ENCODE measurements around the gene MAU2.

Gene MAU2

DNA sequence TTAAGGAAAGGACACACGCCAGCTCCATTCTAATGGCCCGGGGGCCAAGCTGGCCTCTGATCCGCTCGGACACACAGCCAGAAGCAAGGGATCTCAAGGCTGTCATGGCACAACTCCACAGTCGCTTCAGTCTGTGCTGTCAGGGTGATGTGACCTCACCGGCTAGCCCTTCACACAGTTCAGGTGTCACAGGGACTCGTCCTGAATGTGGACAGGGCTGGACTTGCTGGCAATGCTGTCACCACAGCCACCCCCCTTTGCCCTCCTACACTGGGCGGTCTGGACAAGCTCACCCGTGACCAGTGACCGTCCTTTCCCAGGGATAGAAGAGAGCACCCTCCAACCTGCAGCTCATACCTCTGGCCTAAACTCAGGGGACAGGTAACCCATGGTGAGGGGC lies 15.6 kb upstream of the MAU2 start:
- FAIRE-seq (no peak), DNase-seq (ENCODE audit: extremely low spot score, insufficient read length, low read depth) (no peak)

DNA sequence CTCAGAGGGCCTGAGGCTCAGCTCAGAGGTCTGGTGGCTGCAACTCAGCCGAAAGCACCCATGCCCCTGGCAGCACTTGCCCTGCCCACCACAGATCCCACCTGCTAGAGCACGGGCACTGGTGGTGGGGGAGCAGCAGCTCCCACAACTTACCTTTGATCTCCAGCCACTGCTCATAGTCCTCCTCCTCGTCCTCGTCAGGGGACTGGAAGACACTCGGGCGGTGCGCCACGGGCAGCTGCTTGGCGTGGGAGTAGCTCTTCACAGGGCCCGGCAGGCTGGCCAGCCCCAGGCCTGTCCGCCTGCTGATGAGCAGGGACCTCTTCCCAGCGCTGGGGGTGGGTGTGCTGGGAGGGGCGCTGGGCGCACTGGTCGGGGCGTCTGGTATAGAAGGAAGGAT lies 14.9 kb upstream of the MAU2 start:
- FAIRE-seq, result no peak
- DNase-seq (ENCODE audit: extremely low spot score, insufficient read length, low read depth), result no peak

DNA sequence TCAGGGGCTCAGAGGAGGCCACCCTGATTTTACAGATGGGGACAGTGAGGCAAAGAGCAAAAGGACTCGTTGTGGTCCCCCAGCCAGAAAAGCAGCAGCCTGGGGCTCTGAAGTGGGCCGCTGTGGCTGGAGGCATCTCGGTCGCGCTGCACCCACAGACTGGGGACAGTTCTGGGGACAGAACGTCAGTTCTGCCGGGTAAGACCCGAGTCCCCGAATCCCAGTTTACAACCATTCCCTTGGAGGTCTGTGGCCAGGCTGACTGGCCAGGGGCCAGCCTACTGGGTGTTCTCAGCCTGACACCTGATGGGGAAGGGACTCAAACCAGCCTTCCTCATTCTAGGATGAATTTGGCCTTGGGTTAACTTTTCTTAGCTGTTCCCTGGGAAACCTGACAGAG lies 14.4 kb upstream of the MAU2 start:
- FAIRE-seq (no peak), DNase-seq (ENCODE audit: extremely low spot score, insufficient read length, low read depth) (no peak)

DNA sequence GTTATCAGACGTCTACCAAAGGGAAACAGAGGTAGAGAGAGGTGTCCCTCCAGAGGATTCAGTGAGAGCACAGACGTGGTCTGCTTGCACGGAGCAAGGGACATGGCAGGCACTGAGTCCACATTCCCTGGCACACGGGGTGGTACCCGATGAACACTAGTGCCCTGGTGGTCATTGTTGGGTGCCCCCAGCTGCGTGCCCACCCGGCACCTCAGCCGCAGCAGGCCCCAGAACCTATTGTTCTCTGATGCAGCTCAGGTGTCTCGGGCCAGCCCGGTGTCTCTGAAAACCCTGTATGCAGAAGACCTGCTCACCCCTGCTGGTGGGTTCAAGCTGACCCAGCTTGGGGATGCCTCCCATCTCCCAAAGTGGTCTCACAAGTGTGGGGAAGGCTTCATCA lies 12.3 kb upstream of the MAU2 start:
- DNase-seq (ENCODE audit: extremely low spot score, insufficient read length, low read depth) (no peak), FAIRE-seq (no peak)

DNA sequence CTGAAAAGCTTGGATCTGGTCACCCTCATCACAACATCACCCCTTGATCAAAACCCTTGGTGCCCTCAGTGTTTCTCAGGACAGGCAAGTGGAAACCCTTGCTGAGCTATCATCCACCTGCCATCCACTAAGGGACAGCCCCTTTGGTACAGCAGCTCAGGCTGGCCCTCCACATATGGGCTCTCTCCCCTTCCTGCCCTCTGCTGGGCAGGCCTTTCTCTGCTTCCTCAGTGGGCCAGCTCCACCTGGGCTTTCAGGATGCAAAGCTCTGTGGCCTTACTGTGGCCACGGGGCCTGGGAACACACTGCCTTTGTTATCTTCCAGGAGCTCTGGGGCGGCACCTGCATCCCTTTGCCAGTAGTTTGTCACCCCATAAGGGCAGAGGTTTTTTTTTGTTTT lies 5.2 kb upstream of the MAU2 start:
- DNase-seq (ENCODE audit: extremely low spot score, insufficient read length, low read depth), result no peak
- FAIRE-seq, result no peak

DNA sequence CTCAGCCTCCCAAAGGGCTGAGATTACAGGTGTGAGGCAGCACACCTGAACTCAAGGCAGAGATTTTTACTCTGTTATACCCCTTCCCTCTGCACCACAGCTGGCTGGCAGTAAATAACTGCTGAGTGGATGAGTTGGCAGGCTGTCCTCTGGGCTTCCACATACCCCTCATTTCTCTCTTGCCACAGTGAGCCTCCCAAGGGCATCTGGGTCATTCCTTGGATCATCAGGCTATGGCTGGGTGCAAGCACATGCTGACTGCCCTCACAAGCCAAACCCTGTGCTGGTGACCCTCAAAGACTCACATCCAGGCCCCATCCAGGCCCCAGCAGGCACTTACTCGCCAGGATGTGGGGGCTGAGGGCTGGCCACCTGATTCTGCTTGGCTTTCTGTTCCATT lies 4.5 kb upstream of the MAU2 start:
- no peak for FAIRE-seq
- no peak for DNase-seq (ENCODE audit: extremely low spot score, insufficient read length, low read depth)

DNA sequence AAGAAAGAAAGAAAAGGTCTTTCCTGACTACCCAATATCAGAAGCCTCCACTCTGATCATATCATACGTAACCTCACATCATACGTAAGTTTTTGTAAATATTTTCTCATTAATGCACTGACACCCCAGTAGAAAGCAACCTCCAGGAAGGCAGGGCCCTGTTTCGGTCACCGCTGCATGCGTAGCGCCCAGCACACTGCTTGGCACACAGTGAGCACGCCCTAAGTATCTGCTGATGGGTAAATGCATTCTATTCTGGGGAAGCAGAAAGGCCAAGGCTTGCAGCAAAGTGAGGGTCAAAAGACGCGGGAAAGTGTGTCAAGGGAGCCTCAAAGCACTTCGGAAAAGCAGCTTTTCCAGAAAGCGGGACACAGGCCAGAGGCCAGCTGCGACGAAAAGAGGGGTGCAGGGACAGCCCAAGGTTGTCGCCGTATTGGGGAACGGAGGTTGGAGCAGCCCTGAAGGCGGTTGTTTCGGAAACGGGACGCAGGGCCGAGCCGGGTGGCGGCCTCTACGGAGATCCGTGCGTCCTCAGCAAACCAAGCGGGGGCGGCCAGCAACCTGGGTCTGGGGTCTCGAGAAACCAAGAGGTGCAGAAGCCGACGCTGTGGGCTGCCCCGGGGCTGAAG lies 783 bp upstream of the MAU2 start:
- DNase-seq (ENCODE audit: extremely low spot score, insufficient read length, low read depth), result no peak
- no peak for FAIRE-seq

DNA sequence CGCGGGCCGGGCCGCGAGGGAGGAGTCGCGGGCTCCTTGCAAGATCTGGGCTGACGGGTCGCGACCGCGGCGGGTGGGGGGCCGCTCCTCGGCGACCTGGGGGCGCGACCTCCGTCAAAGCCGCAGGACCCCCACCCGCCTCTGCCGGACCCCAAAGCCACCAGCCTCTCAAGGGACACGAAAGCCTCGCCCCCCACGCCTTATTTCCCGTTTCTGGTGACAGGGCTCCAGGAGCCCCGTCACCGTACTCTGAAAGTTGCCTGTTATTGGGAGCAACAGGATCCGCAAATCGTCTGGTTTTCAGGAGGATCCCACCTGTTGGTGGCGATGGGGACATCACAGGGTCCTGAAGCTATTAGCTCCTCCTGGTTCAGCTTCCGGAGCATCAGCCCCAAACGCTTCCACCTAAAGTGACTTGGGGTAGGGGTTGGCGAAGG lies 530 bp downstream of the MAU2 start:
- FAIRE-seq (no peak), DNase-seq (ENCODE audit: extremely low spot score, insufficient read length, low read depth) (no peak)

DNA sequence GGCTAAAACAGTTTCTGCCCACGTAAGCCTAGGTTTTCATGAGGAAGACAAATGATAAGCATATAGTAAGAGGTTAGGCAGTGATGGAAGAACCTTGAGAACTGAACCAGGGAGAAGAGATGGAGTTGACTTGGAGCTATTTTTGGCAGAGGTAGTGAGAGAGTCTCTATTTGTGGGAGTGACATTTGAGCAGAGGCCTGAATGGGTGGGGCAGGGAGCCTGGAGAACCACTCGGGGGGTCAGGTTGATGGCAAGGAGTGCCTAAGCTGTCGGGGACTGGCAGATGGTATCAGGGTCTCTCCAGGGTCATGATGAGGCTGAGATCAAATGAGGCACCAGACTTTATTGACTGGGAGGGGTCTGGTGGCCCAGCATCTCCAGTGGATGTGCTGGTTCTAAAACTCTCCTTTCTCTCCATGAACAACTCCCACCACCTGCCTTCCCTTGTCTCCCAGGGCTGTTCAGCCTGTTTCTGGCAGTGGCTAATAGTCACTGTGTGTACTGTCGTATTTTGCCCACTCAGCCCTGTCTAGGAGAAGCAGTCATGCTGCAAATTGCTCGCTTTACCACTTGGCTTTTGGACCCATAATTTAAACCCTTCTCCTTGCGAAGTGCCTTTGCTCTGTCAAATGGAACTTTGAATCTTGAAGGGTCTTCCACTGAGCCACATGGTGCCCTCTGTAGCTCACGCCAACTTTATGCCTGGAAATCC lies 3.6 kb downstream of the MAU2 start:
- FAIRE-seq, result no peak
- DNase-seq (ENCODE audit: extremely low spot score, insufficient read length, low read depth), result no peak

DNA sequence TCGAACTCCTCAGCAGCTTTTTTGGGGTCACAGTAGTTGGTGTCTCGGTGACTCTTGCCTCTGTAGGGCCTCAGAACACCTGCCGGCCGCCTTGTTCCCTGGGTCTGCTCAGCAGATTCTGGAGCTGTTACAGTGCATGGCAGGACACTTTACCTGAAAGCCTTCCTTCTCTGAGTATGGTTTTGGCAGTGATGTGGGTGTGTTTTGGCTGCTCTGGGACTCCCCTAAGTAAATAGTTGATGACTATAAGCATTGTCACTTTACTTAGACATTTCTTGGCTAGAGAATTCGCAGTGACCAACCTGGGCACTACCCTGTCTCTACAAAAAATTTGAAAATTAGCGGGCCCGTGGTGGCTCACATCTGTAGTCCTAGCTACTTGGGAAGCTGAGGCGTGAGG lies 7.0 kb downstream of the MAU2 start:
- FAIRE-seq (no peak), DNase-seq (ENCODE audit: extremely low spot score, insufficient read length, low read depth) (no peak)

DNA sequence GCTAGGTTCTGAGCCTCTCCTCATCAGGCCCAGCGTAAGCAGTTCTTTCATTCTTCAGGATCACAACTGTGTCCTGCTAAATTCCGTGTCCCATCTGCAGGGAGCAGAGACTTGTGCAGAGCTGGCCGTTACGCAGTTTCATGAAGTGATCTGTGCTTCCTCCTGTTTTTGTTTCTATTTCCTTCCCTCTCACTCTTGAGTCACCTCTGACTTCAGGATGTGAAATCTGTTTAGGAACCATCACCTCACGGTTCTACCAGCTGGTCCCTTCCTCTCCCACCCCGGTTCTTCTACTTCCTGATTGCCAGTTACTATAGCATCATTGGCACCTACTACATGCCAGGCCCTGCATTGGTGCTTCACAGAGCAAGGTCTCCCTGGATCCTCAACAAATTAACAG lies 8.5 kb downstream of the MAU2 start:
- DNase-seq (ENCODE audit: extremely low spot score, insufficient read length, low read depth), result no peak
- FAIRE-seq, result peak; percentile 56

DNA sequence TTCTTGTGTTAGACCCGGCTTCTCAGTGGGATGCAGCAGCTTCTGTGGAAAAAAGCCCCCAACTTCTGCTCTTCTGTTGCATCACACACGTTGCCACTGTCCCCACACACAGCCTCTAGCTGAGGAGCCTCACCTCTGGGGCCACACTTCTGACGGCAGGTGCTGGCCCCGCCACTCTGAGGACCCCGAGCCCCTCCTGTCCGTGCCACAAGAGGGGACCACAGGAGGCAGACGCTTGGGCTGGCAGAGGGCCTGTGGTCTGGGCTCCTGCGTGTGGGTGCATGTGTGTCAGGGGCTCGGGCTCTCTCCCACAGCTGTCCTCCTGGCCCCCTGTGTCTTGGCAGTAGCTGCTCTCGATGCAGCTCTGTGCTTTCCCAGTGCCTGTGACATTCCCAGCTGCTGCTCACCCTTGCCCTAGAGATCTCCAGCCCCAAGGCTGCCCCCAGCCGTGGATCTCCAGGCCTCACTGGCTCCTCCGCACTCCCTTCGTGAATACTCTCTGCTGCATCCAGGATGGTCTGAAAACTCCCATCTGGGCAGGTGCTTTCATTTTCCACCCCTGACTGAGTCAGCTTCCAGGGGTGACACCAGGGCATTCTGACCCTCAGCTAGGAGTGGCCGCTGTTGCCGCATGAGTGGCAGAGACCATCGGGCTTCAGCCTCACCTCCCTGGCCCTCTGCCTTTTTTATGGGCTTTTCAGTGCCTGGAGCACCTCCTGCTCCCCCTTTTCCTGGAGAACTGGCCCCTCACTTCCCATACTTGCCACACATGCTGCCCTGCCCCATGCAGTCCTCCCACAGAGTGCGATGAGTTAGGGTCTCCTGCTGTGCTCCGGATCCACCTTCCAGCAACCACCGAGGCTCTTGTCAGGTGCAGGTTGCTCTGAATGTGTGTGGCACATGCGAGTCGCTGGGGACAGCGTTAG lies 13.7 kb downstream of the MAU2 start:
- DNase-seq (ENCODE audit: extremely low spot score, insufficient read length, low read depth) (no peak), FAIRE-seq (no peak)

DNA sequence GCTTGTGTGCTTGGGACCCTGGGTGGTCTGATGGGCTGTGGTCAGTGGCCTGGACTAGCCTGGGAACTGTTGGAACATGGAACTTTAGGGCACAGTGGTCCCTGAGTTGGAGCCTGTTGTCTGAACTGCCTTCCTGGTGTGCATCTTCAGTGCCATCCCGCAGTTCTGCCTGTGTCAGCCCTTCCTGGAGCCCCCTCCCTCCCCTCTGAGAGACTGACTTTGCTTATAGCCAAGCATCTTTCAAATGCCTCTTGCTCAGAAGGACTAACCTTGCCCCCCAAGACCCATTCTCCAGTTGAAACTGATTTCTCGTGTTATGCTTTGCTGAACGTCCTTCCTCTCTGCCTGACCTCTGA lies 14.3 kb downstream of the MAU2 start:
- FAIRE-seq (no peak), DNase-seq (ENCODE audit: extremely low spot score, insufficient read length, low read depth) (no peak)

DNA sequence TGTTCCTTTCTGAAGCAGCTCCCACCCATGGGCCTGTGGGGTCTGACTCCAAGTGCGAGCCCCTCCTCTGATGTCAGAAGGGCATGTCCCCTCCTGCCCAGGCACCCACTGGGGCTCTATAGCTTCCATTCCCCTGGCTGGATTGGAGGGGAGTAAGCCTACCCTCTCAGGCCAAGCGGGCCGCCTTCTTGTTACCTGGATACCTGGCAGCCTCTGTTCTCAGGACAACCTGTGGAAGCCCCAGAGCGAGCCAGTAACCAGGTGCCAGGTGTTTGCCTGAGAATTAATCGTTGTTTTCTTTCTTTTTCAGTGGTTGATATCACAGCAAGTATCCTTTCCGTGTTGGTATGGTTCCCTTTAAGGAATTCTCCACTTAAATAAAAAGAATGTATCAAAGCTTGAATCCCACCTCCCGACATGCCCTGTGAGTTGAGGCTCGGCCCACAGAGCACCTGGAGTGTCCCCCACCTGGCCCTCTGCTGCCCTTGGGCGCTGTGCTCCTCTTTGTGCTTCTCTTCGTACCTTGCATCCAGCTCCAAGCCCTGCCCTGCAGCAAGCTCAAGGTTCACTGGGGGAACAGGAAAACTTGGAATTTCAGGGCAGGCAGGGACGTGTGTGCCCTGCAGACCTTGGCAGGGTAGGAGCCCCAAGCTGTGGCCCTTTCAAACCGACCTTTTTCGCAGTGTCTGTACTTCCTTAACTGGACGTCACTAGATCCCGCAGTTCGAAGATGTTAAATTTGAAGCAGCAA lies 15.0 kb downstream of the MAU2 start:
- FAIRE-seq (no peak), DNase-seq (ENCODE audit: extremely low spot score, insufficient read length, low read depth) (no peak)

DNA sequence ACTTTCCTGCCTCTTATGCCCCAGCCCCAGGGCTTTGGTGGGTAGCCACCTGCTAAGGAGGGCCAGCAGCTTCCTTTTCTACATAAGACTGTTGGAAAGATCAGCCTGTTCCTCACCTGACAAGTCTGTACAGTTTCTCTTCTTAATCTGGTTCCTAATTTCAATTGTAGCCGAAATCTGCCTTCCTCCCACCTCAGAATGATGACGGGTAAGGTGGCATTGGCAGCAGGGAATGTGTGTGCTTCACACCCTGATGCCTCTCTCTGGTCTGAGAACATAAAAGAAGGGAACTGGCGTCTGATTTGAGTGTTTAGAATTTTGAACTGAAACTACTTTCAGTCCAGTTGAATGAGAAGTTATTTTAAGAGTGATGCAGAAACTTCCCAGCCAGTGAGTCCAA lies 16.0 kb downstream of the MAU2 start:
- DNase-seq (ENCODE audit: extremely low spot score, insufficient read length, low read depth), result no peak
- no peak for FAIRE-seq

DNA sequence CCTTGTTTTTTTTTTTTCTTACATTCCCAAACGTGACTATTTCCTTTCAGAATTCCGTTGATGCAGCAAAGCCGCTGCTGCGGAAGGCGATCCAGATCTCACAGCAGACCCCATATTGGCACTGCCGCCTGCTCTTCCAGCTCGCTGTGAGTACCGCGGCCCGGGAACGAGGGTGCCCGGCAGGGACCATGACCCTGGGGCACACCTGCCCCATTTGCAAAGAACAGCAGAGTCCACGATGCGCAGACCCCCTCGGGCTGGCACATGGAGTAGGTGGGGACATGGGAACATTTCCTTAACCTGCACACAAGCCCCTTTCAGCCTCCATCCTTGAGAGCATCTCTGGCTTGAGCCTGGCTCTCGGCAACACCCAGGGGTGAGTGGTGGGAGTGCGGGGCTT lies 16.5 kb downstream of the MAU2 start:
- DNase-seq (ENCODE audit: extremely low spot score, insufficient read length, low read depth) (no peak), FAIRE-seq (no peak)

DNA sequence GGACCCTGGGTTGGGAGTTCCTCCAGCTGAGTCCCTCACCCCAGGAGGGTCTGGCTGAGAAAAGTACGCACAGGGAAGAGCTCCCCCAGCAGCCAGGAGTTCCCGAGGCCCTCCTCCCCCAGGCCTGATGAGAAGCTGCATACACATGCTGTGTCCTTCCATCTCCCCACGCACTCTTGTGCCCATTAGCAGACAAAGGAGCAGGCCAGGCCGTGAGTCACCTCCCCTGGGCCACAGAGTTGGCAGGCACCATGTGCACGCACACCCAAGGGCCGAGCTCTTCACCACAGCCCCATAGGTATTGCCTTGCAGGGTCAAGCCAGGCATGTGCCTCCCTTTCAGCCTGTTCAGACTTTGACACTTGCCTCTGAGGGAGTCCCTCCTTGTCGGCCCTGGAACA lies 17.5 kb downstream of the MAU2 start:
- FAIRE-seq (no peak), DNase-seq (ENCODE audit: extremely low spot score, insufficient read length, low read depth) (no peak)

DNA sequence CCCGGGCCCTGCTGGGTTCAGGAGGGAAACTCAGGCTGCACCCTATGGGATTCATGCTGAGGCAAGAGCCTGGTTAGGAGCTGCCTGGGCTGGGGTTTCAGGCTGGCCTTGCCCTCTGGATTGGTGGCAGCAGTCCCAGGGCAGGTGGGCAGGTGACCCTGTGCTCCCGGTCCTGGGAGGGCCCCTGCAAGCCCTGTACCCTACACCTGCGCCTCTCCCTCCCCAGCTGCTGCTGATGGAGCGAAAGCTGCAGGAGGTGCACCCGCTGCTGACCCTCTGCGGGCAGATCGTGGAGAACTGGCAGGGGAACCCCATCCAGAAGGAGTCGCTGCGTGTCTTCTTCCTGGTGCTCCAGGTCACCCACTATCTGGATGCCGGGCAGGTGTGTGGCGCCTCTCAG lies 20.4 kb downstream of the MAU2 start:
- no peak for FAIRE-seq
- DNase-seq (ENCODE audit: extremely low spot score, insufficient read length, low read depth), result no peak

DNA sequence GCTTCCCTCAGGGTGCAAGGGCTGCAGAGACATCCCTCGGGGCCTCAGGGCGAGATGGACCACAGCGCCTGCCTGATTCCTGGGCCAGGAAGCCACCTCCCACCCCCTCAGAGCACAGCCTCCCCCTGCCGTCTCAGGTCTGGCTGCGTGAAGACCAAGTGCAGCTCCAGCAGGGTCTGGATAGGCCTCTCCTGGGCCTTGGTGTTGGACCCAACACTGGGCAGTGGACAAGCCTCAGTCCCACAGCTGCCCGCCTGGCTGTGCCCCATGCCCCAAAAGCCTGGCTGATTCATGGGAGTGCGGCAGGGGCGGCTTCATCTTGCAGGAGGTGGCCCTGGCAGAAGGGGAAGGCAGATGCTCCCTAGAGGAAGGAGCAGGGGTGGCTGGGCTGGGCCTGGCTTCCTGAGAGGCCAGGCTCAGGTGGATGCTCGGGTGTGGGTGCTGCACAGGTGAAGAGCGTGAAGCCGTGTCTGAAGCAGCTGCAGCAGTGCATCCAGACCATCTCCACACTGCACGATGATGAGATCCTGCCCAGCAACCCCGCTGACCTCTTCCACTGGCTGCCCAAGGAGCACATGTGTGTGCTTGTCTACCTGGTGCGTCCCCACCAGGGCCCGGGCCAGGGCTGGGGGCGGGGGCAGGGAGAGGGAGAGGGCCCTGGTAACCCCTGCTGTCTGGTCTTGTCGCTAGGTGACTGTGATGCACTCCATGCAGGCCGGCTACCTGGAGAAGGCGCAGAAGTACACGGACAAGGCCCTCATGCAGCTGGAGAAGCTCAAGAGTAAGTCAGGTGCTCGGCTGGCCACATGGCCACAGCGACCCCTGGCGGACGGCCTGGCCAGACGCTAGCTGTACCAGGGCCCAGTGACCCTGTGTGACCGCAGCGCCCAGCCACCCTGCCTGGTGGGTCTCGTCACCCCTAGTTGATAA lies 21.7 kb downstream of the MAU2 start:
- peak; percentile 59 for FAIRE-seq
- peak; percentile 36 for DNase-seq (ENCODE audit: extremely low spot score, insufficient read length, low read depth)

DNA sequence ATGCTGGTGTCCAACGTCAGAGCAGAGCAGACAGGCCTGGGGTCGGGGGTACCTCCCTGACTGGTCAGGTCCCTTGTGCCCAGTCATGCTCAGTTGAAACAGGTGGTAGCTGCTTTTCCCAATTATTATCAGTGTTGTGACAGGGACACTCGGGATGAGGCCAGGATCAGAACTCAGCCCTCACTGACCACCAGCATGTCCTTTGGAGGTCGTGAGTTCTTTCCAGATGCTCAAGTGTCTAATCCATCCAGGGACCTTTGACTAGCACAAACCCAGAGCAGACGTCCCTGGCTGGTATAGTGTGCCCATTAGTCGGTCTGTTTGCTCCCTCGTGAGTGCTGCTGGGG lies 22.4 kb downstream of the MAU2 start:
- no peak for FAIRE-seq
- no peak for DNase-seq (ENCODE audit: extremely low spot score, insufficient read length, low read depth)

Measured in GM18507 (cell line).